Sciatic nerve (tissue), 2 donors: ENCODE measurements around the gene RAPGEF2. TPM values are rescaled to one million over a fixed set of nuclear protein-coding genes. Genes with fewer than 3 reads are reported as not detected.
"Not testable (repeated sequence)": the region's sequence is repeated elsewhere in the genome, so short reads cannot be mapped to it uniquely, and the experiment has no call there.

Experiments used
- ATAC-seq: fragments of 200-7000 bp; cut with Tn5 transposase; one replicate; pipeline ENCODE4 v1.9.1; 2020; ENCODE audit warnings: mild to moderate bottlenecking, moderate library complexity
- DNase-seq: peaks from one replicate; pipeline ENCODE4 v3.0.0-alpha.2; 2020; ENCODE audit warnings: low spot score
- intact Hi-C: fragments of 100-400 bp; cut with DNase I; formaldehyde crosslinking; loops from one replicate; pipeline ENCODE4 v1.14.2; 2022
- total RNA-seq: library from RNA; stranded (reverse); fragmentation: NEBNext Ultra II Directional; extraction: Animal tissue kit (Norgen Biotek cat#: 25700); gene quantifications from one replicate; pipeline ENCODE4 v1.2.1, GENCODE V29; 2021
- donor health status: DM: no; HTN: no; CAD: no.
- donor health status: DM: no; HTN: no; CAD: no.

The RAPGEF2 gene
- total RNA-seq, 1 donor from 2014 or later = 74.0 TPM

DNA sequence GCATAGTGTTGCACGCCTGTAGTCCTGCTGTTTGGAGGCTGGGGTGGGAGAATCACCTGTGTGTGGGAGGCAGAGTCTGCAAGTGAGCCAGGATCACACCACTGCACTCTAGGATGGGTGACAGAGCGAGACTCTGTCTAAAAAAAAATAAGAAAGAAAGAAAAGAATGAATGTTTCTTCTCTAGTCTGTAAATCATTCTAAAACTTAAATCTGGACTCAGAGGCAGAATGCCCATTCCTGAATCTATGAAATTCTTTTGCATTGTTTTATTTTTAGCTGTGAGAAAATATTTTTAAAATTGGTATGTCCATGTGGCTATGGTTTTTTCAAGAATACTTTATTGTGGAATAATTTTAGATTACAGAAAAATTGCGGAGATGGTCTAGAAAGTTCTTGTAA, 49.3 kb downstream of the RAPGEF2 start:
- intact Hi-C loops = no loop called here
- DNase-seq (no peak), ATAC-seq (no peak)

DNA sequence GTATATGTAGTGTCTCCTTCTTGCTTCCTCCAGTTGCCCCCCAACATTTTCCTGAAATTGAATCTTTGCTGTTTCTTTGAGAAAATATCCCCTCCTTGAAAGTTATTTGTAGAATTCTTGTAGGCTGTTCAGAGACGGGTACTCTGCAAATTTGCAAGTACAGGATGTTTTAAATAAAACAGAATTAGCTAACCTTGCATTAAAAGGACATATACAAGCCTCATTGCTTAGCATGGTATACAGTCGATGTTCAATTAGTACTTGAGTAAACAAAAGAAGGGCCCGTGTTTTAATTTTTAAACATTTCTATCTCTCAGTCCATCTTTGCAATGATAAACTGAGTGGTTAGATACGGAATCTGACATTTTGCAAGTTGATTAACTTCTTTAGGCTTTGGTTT, 50.8 kb downstream of the RAPGEF2 start:
- intact Hi-C loops = no loop called here
- ATAC-seq = no peak
- no peak for DNase-seq

DNA sequence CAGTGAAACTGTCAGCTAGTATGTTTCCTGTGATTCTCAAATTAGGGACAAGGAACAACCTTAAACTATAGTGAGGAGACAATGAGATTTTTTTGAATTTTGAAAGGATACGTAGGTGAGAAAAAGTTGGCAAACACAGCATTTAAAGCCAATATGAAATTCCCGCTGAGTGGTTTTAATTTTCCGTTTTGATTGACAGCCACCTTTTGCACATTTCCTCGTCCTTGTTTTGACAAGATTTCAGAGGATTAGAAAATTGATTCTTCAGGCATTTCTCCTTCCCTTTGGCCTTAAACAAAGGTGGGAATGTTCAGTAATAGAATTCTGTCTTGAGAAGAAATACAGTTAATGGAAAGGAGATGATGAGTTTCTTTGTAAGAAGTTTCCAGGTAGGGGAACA, 52.2 kb downstream of the RAPGEF2 start:
- intact Hi-C loops = no loop called here
- no peak for DNase-seq
- no peak for ATAC-seq

DNA sequence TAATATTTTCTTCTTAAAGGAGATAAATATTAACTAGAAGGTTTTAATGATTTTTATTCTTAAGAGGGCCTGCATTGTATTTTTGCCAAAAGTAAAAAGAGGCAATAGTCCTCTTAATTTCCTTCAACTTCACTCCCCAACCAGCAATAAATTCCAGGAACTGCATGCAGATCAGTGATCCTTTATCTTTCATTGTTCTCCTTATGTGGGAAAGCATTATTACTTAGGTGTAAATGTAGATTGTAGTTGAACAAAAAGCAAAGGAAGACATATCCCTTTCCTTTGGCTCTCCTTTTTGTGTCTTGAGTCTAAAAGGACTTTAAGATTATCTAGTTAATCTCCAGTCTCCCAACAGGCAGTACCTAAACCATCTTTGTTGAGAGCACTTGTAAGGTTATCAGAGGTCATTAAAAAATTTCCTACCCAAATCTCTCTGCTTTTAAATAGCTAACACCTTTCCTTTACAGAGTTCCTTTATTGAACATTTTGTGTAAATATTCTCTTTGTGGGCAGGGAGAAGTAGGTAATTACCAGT, 55.3 kb downstream of the RAPGEF2 start:
- no peak for DNase-seq
- intact Hi-C loops = no loop called here
- ATAC-seq = no peak

DNA sequence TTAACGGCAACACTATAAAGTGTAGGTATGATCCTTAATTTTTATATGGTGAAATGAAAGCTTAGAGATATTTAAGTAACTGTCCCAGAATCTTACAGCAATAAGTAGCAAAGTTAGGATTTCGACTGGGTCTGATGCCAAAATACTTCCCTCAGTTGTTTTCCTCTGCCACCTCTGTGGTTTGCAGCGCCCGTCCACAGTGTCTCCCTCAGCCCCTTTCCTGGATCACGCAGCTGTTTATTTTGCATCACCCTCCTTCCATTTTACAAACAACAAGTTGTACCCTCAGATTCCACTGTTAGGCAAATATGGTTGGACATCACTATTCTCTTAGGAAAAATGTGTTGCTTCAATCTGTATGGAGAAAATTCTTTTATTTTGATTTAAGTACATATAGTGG, 56.1 kb downstream of the RAPGEF2 start:
- intact Hi-C loops = no loop called here
- ATAC-seq (no peak), DNase-seq (no peak)

DNA sequence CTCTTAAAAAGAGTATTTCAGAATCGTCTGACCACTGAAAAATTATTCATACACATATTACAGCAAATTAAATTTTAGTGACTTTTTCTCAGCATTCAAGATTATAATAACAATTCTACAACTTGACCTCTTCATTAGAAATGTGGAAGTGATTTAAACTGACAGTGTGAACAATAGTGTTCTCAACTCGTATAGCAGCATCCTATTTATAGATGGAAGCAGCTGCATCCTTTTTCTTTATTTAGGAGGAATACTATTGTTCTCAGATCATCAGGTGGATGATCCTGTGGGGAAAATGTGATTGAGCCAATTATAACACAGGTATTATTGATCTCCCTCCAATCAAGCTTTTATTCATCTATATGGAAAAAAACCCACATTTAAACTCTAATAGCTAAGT, 56.7 kb downstream of the RAPGEF2 start:
- DNase-seq (no peak), ATAC-seq (no peak)
- intact Hi-C loops = no loop called here

DNA sequence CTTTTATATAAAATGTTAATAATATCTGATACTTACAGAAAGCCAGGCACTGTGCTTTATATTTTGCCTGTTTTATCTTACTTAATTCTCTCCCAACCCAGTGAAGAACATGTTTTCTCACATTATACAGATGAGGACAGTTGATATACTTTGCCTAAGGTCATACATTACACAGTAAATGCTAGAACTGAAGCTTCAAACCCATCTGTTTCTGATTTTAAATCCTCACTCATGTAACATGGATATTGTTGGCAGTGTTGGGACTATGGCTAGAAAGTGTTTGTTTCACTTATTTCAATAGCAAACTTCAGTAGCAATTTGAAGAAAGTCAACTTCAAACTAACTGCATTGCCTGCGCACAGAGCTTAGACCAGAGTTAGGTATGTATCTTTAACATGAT, 57.4 kb downstream of the RAPGEF2 start:
- intact Hi-C loops = no loop called here
- ATAC-seq (no peak), DNase-seq (no peak)

DNA sequence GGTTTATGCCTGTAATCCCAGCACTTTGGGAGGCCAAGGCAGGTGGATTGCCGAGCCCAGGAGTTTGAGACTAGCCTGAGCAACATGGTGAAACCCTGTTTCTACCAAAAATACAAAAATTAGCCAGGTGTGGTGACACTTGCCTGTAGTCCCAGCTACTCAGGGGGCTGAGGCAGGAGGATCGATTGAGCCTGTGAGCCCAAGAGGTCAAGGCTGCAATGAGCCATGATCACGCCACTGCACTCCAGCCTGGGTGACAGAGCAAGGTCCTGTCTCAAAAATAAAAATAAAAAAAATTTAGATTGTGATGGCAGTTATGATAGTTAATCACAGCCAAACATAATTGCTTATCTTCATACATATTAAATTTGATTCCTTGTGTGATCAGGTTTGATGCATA, 58.6 kb downstream of the RAPGEF2 start:
- intact Hi-C loops, ATAC-seq: not testable (repeated sequence)

DNA sequence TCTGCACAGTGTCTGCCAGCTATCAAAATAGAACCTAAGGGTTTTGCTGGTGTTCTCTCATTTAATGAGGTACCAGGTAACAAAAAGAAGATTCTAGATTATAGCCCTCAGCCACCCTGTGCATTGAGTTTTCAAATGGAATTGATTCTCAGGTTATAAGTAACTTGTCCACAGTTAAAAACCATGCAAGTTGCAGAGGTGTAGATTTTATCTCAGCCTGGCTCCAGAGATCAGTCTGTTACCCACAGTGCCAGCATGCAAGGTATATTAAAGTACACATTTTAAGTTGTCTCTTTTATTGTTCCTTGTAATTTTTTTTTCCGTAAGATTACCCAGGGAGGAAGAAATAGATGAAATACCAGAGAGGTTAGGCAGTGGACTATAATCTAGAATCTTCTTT, 59.7 kb downstream of the RAPGEF2 start:
- ATAC-seq = no peak

More for the DNA sequence above, 58.6 kb downstream of the RAPGEF2 start:
- not testable (repeated sequence) for DNase-seq

DNA sequence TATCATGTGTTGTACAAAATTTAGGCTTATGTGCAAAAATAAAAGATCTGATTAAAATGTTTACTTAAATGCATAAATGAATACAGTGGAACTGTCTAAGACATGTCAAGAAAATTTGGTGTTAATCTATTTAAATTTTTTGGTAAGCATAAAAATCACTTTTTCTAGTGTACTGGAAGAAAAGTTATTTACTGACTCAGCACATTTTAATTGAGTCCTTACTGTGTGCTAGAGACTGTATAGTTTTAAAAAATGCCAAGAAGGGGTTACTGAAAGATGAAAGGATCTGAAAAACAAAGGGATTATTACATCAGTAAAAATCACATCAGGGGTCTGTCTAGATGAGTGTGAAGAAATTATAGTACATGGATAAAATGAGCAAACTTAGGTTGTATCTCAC, 60.6 kb downstream of the RAPGEF2 start:
- no peak for DNase-seq
- no peak for ATAC-seq
- intact Hi-C loops = no loop called here

More for the DNA sequence above, 59.7 kb downstream of the RAPGEF2 start:
- intact Hi-C loops = no loop called here
- DNase-seq = no peak

DNA sequence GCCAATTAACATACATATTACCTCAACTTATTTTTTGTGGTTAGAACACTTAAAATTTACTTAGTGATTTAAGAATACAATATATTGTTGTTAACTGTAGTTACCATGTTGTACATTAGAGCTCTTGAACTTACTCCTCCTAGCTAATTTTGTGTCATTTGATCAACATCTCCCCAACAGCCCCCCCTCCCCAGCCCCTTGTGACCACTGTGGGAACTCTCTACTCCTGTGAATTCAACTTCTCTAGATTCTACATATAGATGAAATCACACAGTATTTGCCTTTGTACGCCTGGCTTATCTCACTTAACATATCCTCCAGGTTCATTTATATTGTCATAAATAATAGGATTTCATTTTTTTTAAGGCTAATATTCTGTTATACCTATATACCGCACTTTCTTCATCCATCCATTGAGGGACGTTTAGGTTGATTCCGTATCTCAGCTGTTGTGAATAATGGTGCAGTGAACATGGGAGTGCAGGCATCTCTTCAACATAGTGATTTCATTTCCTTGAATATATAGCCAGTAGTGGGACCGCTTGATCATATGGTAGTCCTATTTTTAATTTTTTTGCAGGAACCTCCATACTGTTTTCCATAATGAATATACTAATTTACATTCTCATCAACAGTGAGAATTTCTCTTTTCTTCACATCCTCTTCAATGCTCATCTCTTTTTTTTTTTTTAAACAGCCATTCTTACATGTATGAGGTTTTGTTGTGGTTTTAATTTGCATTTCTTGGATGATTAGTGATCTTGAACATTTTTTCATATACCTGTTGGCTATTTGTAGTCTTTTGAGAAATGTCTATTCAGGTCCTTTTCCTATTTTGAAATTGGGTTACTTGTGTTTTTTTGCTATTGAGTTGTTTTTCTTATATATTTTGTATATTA, 66.8 kb downstream of the RAPGEF2 start:
- intact Hi-C loops = loop anchor here (10.0 kb wide), 1 partner anchor 65 kb away; the partner anchor contains the start of gene RAPGEF2
- no peak for DNase-seq
- no peak for ATAC-seq

DNA sequence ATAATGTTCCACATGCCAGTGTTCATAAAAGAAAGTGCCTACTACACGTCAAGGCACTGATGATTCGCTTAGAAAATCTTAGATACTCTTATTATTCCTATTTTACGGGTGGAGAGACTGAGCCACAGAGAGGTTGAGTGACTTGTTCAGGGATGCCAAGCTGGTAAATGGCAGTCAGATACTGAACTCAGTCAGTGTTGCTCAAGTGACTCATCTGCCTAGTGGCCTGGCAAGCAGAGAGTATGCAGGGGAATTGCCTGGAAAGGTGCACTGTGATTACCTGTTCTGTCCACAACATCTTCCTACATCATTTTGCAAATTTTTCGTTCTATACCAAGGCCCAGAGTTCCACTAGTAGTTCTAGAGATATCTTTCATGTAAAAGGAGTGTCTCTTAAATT, 68.4 kb downstream of the RAPGEF2 start:
- DNase-seq (no peak), ATAC-seq (no peak)
- intact Hi-C loops = loop anchor here (10.0 kb wide), 1 partner anchor 66 kb away; the partner anchor contains the start of gene RAPGEF2

DNA sequence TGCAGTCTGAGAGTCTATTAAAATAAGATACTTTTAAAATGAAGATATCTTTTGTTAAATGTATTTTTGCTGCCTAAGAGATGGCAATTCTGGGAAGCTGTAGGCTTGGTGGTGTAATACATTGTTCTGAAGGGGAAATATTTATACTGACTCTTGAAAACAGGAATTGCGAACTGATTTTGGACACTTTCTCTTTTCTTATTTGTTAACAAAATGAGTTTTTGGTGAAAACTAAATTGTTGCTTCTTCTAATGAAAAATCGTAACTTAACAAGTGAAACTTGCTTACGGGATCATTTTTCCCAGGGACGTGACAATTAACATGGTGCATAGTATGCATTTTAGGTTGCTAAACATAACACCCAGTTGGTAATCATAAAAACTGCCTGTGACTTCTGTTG, 71.0 kb downstream of the RAPGEF2 start:
- DNase-seq (no peak), ATAC-seq (no peak)
- intact Hi-C loops = loop anchor here (10.0 kb wide), 1 partner anchor 69 kb away; the partner anchor contains the start of gene RAPGEF2

DNA sequence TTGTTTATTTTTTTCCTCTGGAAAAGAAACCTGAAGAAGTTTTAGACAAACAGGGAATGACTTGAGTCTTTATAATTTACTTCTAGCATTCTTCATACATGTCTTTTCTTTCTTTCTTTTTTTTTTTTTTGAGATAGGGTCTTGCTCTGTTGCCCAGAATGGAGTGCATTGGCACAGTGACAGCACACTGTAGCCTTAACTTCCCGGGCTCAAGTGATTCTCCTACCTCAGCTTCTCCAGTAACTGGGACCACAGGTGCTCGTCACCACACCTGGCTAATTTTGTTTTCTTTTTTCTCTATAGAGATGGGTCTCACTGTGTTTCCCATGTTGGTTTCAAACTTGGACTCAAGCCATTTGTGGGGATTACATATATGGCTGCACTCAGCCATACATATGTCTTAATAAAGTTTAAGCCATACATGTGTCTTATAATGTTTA, 71.8 kb downstream of the RAPGEF2 start:
- DNase-seq (no peak), ATAC-seq (no peak)
- intact Hi-C loops = loop anchor here (10.0 kb wide), 1 partner anchor 70 kb away; the partner anchor contains the start of gene RAPGEF2

DNA sequence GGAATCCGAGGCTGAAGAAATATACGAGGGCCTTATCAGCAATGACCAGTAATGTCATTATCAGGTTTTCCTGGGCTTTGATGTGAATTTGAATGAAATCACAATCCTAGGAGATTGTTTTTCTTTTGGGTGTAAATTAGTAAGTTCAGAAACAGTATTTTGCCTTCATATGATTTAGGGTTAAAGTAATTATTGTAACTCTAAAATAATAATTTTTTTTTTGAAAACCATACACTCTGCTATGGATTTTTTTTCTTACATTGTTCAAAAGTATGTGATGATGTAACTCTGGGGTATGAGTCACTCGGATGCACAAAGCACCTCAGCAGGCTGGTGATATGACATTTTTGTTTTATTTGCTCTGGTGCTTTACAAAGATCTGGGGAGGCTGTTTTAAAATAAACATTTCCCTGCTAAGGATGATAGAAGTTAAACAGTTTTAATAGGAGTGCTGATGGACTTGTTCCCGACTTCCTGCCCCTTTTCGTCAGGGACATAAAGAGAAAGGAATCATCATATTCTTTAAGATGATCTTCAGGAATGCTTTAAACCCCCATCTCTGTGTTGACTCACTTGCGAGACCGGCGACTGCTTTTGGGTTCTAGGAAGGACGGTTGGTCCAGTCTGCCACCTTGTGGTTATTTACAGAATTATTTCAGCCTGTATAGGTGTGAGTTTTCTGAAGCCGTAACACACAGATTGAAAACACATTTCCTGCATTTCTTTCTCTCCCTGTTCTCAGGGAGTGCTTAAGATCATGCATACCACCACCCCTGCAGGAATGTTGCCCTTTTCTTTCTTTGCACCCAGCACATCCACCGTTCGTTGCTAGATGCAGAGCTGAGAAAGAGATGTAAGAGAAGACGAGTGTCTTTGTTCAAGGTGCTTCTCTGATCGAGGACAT, 72.5 kb downstream of the RAPGEF2 start:
- peak; percentile 73 for DNase-seq
- intact Hi-C loops = loop anchor here (10.0 kb wide), 1 partner anchor 71 kb away; the partner anchor contains the start of gene RAPGEF2
- peak; percentile 92 for ATAC-seq

DNA sequence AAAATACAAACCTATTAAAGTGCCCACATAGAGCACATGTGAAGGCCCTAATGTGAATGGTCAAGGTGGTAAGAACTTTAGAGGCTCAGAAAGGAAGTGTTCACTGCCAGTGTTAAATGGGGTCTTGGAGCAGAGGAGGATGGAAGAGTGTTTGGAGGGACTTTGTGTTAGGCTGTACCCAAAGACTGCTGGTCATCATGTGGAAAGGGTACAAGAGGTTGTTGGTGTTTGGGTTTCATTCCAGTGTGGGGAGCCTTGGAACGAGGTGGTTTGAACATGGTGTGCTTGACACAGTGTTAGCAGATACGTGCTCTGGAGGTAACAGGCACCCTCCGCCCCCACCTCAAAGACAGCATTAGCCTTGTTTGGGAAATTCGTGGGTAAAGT, 73.1 kb downstream of the RAPGEF2 start:
- intact Hi-C loops = loop anchor here (10.0 kb wide), 1 partner anchor 71 kb away; the partner anchor contains the start of gene RAPGEF2
- ATAC-seq = peak; percentile 38
- no peak for DNase-seq

DNA sequence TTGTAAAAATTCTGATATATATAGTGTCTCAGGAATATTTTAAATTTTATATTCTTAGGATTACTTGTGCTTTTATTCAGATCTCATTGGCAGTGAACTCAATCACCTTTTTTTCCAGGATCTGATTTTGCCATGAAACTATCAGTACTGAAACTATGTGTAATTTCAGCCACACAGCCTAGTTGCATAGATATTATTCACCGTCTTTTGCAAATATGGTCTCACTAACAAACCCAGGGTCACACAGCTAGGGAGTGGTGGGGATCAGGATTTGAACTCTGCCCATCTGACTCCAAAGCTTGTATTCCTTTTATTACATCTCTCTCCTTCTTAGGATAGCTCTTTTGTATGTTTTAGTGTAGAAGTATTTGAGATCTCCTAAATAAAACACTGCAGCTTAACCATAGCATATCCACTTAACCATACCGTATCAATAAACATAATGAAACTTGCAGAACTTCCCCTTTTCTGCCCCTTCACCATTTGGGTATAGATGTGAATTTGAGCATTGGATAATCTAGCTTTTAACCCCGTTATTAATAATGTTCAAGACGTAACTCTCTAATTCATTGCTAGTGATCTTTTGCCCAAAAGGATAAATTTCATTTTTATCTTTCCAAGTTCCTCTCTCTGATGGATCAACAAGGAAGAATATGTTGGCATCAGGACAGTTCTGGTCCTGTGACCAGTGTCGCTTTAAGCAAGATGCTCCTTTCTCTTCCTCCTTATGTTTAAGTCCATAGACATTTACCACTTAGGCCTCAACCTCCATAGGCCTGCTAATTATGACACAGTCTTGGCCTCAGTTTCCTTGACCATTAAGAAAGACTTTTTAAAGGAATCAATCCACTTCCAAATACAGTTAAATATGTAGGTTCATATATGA, 74.6 kb downstream of the RAPGEF2 start:
- DNase-seq (no peak), ATAC-seq (no peak)
- intact Hi-C loops = loop anchor here (10.0 kb wide), 1 partner anchor 73 kb away; the partner anchor contains the start of gene RAPGEF2

DNA sequence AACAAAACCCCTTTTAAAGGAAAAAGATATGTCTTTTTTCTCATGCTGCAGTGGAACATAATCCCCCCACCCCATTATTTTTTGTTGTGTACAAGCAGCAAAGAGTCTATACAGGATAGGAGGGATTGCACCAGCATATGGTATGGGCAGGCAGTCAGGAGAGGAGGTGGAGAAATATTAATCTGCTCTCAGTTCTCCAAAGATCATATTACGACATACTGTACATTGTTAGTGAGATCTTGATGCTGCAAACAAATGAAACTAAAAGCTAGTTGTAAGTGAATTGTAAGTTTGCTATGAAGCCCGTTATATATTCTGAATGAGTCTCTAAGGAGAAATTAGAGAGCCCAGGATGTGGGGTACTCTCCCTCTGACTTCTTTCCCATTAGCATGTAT, 75.3 kb downstream of the RAPGEF2 start:
- DNase-seq = no peak
- ATAC-seq = no peak
- intact Hi-C loops = loop anchor here (10.0 kb wide), 1 partner anchor 73 kb away; the partner anchor contains the start of gene RAPGEF2
